Measurements from ENCODE around the gene ZNF469. TPM values are rescaled to one million over a fixed set of nuclear protein-coding genes. Genes with fewer than 3 reads are reported as not detected.

ZNF469 gene
- total RNA-seq, 3 donors from 2014 or later: 1.3 to 1.6 (median 1.3) TPM

GRCh38 chr16:88375236-88375975 lies 7.4 kb upstream of the ZNF469 start:
- Mint-ChIP-seq H3K4me3 (no peak overlapping the region), H3K9me3 (no peaks in the 10 kb centered on the region), H3K27me3 (ENCODE audit: low read depth) (peaks cover 5% of the 10 kb centered on the region), H3K4me1 (ENCODE audit: low read depth) (no peaks in the 10 kb centered on the region), H3K36me3 (ENCODE audit: insufficient read depth) (no peaks in the 10 kb centered on the region)
- ATAC-seq (no peak), DNase-seq (no peak)

- H3K9me3 Mint-ChIP-seq: no peaks in the 10 kb centered on the region
- ATAC-seq: no peak
- no peak for DNase-seq
- H3K4me1 Mint-ChIP-seq (ENCODE audit: low read depth): no peaks in the 10 kb centered on the region
- H3K4me3 Mint-ChIP-seq: no peak overlapping the region
- no peaks in the 10 kb centered on the region for H3K36me3 Mint-ChIP-seq (ENCODE audit: insufficient read depth)
- peaks cover 5% of the 10 kb centered on the region for H3K27me3 Mint-ChIP-seq (ENCODE audit: low read depth)
Measured at GRCh38 chr16:88375996-88376834, 6.5 kb upstream of the ZNF469 start.

- DNase-seq (no peak), ATAC-seq (no peak)
- Mint-ChIP-seq H3K9me3 (no peaks in the 10 kb centered on the region), H3K27me3 (ENCODE audit: low read depth) (peaks cover 8% of the 10 kb centered on the region), H3K36me3 (ENCODE audit: insufficient read depth) (no peaks in the 10 kb centered on the region), H3K4me3 (no peak overlapping the region), H3K4me1 (ENCODE audit: low read depth) (no peaks in the 10 kb centered on the region)
Measured at GRCh38 chr16:88376835-88377726, 5.7 kb upstream of the ZNF469 start.

GRCh38 chr16:88377961-88378360 lies 4.8 kb upstream of the ZNF469 start:
- H3K4me3 Mint-ChIP-seq: no peak overlapping the region
- peaks cover 14% of the 10 kb centered on the region for H3K27me3 Mint-ChIP-seq (ENCODE audit: low read depth)
- no peaks in the 10 kb centered on the region for H3K9me3 Mint-ChIP-seq
- DNase-seq (no peak), ATAC-seq (no peak)
- no peaks in the 10 kb centered on the region for H3K36me3 Mint-ChIP-seq (ENCODE audit: insufficient read depth)
- H3K4me1 Mint-ChIP-seq (ENCODE audit: low read depth): peaks cover 3% of the 10 kb centered on the region

- H3K4me1 Mint-ChIP-seq (ENCODE audit: low read depth): peaks cover 3% of the 10 kb centered on the region
- H3K36me3 Mint-ChIP-seq (ENCODE audit: insufficient read depth): no peaks in the 10 kb centered on the region
- H3K9me3 Mint-ChIP-seq: no peaks in the 10 kb centered on the region
- ATAC-seq (no peak), DNase-seq (no peak)
- no peak overlapping the region for H3K4me3 Mint-ChIP-seq
- peaks cover 14% of the 10 kb centered on the region for H3K27me3 Mint-ChIP-seq (ENCODE audit: low read depth)
Measured at GRCh38 chr16:88378401-88378800, 4.4 kb upstream of the ZNF469 start.

- DNase-seq: no peak
- no peaks in the 10 kb centered on the region for H3K36me3 Mint-ChIP-seq (ENCODE audit: insufficient read depth)
- peaks cover 14% of the 10 kb centered on the region for H3K27me3 Mint-ChIP-seq (ENCODE audit: low read depth)
- no peak overlapping the region for H3K4me3 Mint-ChIP-seq
- no peaks in the 10 kb centered on the region for H3K9me3 Mint-ChIP-seq
- no peak for ATAC-seq
- peaks cover 5% of the 10 kb centered on the region for H3K4me1 Mint-ChIP-seq (ENCODE audit: low read depth)
Measured at GRCh38 chr16:88378836-88379693, 3.7 kb upstream of the ZNF469 start.

GRCh38 chr16:88379694-88380040 lies 3.1 kb upstream of the ZNF469 start:
- Mint-ChIP-seq H3K36me3 (ENCODE audit: insufficient read depth) (no peaks in the 10 kb centered on the region), H3K27me3 (ENCODE audit: low read depth) (peaks cover 17% of the 10 kb centered on the region), H3K4me3 (no peak overlapping the region), H3K4me1 (ENCODE audit: low read depth) (peaks cover 9% of the 10 kb centered on the region), H3K9me3 (no peaks in the 10 kb centered on the region)
- DNase-seq (no peak), ATAC-seq (no peak)

GRCh38 chr16:88380099-88380498 lies 2.7 kb upstream of the ZNF469 start:
- no peaks in the 10 kb centered on the region for H3K36me3 Mint-ChIP-seq (ENCODE audit: insufficient read depth)
- H3K4me1 Mint-ChIP-seq (ENCODE audit: low read depth): peaks cover 9% of the 10 kb centered on the region
- no peak overlapping the region for H3K4me3 Mint-ChIP-seq
- DNase-seq (no peak), ATAC-seq (no peak)
- no peaks in the 10 kb centered on the region for H3K9me3 Mint-ChIP-seq
- H3K27me3 Mint-ChIP-seq (ENCODE audit: low read depth): peaks cover 21% of the 10 kb centered on the region

- peaks cover 26% of the 10 kb centered on the region for H3K27me3 Mint-ChIP-seq (ENCODE audit: low read depth)
- no peaks in the 10 kb centered on the region for H3K36me3 Mint-ChIP-seq (ENCODE audit: insufficient read depth)
- H3K4me3 Mint-ChIP-seq: no peak overlapping the region
- H3K4me1 Mint-ChIP-seq (ENCODE audit: low read depth): peaks cover 9% of the 10 kb centered on the region
- H3K9me3 Mint-ChIP-seq: no peaks in the 10 kb centered on the region
- DNase-seq: no peak
- ATAC-seq: no peak
Measured at GRCh38 chr16:88380619-88381018, 2.1 kb upstream of the ZNF469 start.

- Mint-ChIP-seq H3K4me3 (no peak overlapping the region), H3K36me3 (ENCODE audit: insufficient read depth) (no peaks in the 10 kb centered on the region), H3K9me3 (no peaks in the 10 kb centered on the region), H3K4me1 (ENCODE audit: low read depth) (peaks cover 9% of the 10 kb centered on the region), H3K27me3 (ENCODE audit: low read depth) (peaks cover 37% of the 10 kb centered on the region)
- DNase-seq (no peak), ATAC-seq (no peak)
Measured at GRCh38 chr16:88381820-88382451, 823 bp upstream of the ZNF469 start.

- H3K36me3 Mint-ChIP-seq (ENCODE audit: insufficient read depth): no peaks in the 10 kb centered on the region
- H3K27me3 Mint-ChIP-seq (ENCODE audit: low read depth): peaks cover 37% of the 10 kb centered on the region
- ATAC-seq (peak; percentile 34 to 39), DNase-seq (no peak)
- H3K4me3 Mint-ChIP-seq: no peak overlapping the region
- H3K4me1 Mint-ChIP-seq (ENCODE audit: low read depth): peaks cover 9% of the 10 kb centered on the region
- no peaks in the 10 kb centered on the region for H3K9me3 Mint-ChIP-seq
Measured at GRCh38 chr16:88383401-88384221, 852 bp downstream of the ZNF469 start.

GRCh38 chr16:88384222-88385111 lies 1.7 kb downstream of the ZNF469 start:
- Mint-ChIP-seq H3K36me3 (ENCODE audit: insufficient read depth) (no peaks in the 10 kb centered on the region), H3K4me3 (no peak overlapping the region), H3K9me3 (no peaks in the 10 kb centered on the region), H3K4me1 (ENCODE audit: low read depth) (peaks cover 9% of the 10 kb centered on the region), H3K27me3 (ENCODE audit: low read depth) (peaks cover 44% of the 10 kb centered on the region)
- ATAC-seq (no peak), DNase-seq (no peak)
